BE2C (cell line): ENCODE data around the gene MRTFA.

Experiments used
- DNase-seq: peaks from one replicate; pipeline ENCODE4 v3.0.0-alpha.2; 2020
- H3K27me3 ChIP-seq: fragments of 250-450 bp; sonication (Bioruptor Pico); 2 replicates; pipeline ENCODE4 v1.5.1; 2020; ENCODE audit warnings: mild to moderate bottlenecking
- H3K36me3 ChIP-seq: fragments of 250-450 bp; sonication (Bioruptor Pico); 2 replicates; pipeline ENCODE4 v1.5.1; 2020; ENCODE audit warnings: mild to moderate bottlenecking
- H3K4me1 ChIP-seq: fragments of 250-450 bp; sonication (Bioruptor Pico); 2 replicates; pipeline ENCODE4 v1.5.1; 2020
- H3K4me3 ChIP-seq: 2 replicates; pipeline ENCODE4 v1.5.1; 2011; ENCODE audit warnings: low read depth, low read length
- H3K9me3 ChIP-seq: fragments of 250-450 bp; sonication (Bioruptor Pico); 2 replicates; pipeline ENCODE4 v1.5.1; 2020
- CTCF ChIP-seq: IDR thresholded peaks from 2 replicates; pipeline ENCODE4 v1.5.1; 2012; ENCODE audit warnings: mild to moderate bottlenecking, low read depth, low read length

Gene MRTFA

GRCh38 chr22:40478338-40479125 lies 158.0 kb downstream of the MRTFA start:
- H3K9me3 ChIP-seq, result no peaks in the 10 kb centered on the region
- no peaks in the 10 kb centered on the region for H3K27me3 ChIP-seq
- DNase-seq, result no peak
- peaks cover 5% of the 10 kb centered on the region for H3K4me1 ChIP-seq
- no peak overlapping the region for H3K4me3 ChIP-seq
- H3K36me3 ChIP-seq, result no peaks in the 10 kb centered on the region
- TF ChIP-seq CTCF, result no peak

- no peaks in the 10 kb centered on the region for H3K36me3 ChIP-seq
- H3K4me1 ChIP-seq, result peaks cover 5% of the 10 kb centered on the region
- no peak for TF ChIP-seq CTCF
- no peaks in the 10 kb centered on the region for H3K9me3 ChIP-seq
- H3K27me3 ChIP-seq, result no peaks in the 10 kb centered on the region
- DNase-seq, result no peak
- H3K4me3 ChIP-seq, result no peak overlapping the region
Observed at GRCh38 chr22:40477683-40478337, 158.7 kb downstream of the MRTFA start.

DNA sequence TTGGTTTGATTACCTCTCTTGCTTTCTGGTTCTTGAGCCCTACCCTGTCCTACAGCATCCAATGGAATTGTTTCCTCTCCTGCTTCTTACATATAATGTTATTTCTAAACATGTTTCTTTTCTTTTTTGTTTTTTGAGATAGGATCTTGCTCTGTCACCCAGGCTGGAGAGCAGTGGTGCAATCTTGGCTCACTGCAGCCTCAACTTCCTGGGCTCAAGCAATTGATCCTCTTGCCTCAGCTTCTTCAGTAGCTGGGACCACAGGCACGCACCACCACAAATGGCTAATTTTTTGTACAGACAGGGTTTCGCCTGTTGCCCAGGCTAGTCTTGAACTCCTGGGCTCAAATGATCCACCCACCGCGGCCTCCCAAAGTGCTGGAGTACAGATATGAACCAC lies 160.2 kb downstream of the MRTFA start:
- H3K9me3 ChIP-seq, result no peaks in the 10 kb centered on the region
- no peaks in the 10 kb centered on the region for H3K27me3 ChIP-seq
- H3K4me3 ChIP-seq, result no peak overlapping the region
- no peaks in the 10 kb centered on the region for H3K36me3 ChIP-seq
- DNase-seq, result no peak
- peaks cover 5% of the 10 kb centered on the region for H3K4me1 ChIP-seq
- TF ChIP-seq CTCF, result no peak

DNA sequence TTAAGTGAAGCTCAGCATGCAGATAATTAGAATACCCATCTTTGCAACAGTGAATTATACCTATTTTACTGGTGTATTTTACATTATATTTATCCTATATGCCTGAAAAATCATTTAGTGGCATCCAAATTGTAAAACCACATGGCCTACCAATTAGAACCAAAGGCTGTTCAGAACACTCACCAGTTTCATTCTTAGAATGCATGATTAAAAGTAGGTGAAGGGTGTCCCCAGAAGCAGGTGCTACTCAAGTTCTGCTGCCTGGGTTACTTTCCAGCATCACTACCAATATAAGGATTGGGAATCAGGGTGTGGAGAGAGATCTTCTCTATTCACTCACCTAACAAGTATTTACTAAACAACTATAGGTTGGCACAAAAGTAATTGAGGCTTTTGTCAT lies 162.8 kb downstream of the MRTFA start:
- H3K9me3 ChIP-seq, result no peaks in the 10 kb centered on the region
- peaks cover 5% of the 10 kb centered on the region for H3K4me1 ChIP-seq
- no peak for TF ChIP-seq CTCF
- no peaks in the 10 kb centered on the region for H3K36me3 ChIP-seq
- no peaks in the 10 kb centered on the region for H3K27me3 ChIP-seq
- no peak overlapping the region for H3K4me3 ChIP-seq
- no peak for DNase-seq

DNA sequence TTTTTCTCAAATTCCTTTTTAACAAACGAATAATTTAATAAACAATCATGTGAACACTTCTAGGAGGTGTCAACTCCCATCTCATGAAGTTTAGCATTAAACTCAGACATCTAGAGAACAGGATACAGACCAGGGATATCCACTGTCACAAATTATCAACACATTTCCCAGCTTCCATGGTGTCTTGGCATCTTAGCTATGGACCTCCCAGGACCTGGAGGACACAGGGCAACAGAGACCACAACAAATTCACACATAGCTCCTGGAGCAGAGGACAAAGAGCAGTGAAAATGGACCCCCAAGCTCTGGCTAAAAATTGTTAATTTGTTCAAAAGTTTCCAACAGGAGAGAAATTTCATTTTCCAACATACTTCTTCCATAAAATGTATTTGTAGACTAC lies 163.9 kb downstream of the MRTFA start:
- DNase-seq, result no peak
- H3K4me1 ChIP-seq, result peaks cover 4% of the 10 kb centered on the region
- no peak for TF ChIP-seq CTCF
- no peaks in the 10 kb centered on the region for H3K36me3 ChIP-seq
- no peak overlapping the region for H3K4me3 ChIP-seq
- H3K9me3 ChIP-seq, result no peaks in the 10 kb centered on the region
- no peaks in the 10 kb centered on the region for H3K27me3 ChIP-seq

DNA sequence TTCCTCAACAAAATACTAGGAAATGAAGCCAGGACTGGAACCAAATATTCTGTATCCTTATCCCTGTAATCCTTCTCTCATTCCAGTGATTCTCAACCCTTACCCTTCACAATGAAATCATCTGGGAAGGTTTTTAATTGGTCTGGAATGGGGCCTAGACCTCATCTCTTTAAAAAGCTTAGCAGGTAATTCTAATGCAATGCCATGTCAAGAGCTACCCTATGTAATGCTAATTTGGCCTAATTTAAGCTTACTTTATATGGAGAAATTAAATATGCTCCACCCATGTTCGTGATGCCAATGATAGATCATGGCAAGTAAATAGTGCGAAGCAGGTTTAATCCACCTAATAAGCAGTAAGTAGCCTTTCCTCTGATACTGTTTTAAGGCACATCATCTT lies 164.5 kb downstream of the MRTFA start:
- DNase-seq, result no peak
- H3K4me3 ChIP-seq, result no peak overlapping the region
- no peaks in the 10 kb centered on the region for H3K36me3 ChIP-seq
- H3K27me3 ChIP-seq, result no peaks in the 10 kb centered on the region
- peaks cover 4% of the 10 kb centered on the region for H3K4me1 ChIP-seq
- no peaks in the 10 kb centered on the region for H3K9me3 ChIP-seq
- no peak for TF ChIP-seq CTCF
